Activated T-cell treated with anti-CD3 and anti-CD28 coated beads, Interleukin-2, amount 50 U/mL, for 72 hours (primary cell): ENCODE measurements around the gene NR2F2. TPM values are rescaled to one million over a fixed set of nuclear protein-coding genes. Genes with fewer than 3 reads are reported as not detected.

Source experiments
- ATAC-seq, 2 donors: fragments of 150-1000 bp; cut with Tn5 transposase; replicated peaks in 1 of 2; 2 replicates each; pipeline ENCODE4 v1.10.0; 2021; ENCODE audit warnings: moderate library complexity in 2 of 2, mild to moderate bottlenecking in 1 of 2
- DNase-seq, 2 donors: peaks; one replicate each; pipeline ENCODE4 v3.0.0; 2021 to 2022; ENCODE audit warnings: mixed read lengths in 1 of 2
- H3K27ac Mint-ChIP-seq: one replicate; pipeline ENCODE4 v1.8.0; 2022; ENCODE audit warnings: mild to moderate bottlenecking, moderate library complexity, mixed read lengths
- H3K27me3 Mint-ChIP-seq: one replicate; pipeline ENCODE4 v1.8.0; 2022; ENCODE audit warnings: low read depth, mixed read lengths
- H3K36me3 Mint-ChIP-seq, 2 donors: one replicate each; pipeline ENCODE4 v1.8.0; 2022; ENCODE audit warnings: mixed read lengths in 2 of 2, mild to moderate bottlenecking in 1 of 2; ENCODE audit not compliant: insufficient read depth in 2 of 2
- H3K4me1 Mint-ChIP-seq: one replicate; pipeline ENCODE4 v1.8.0; 2022; ENCODE audit warnings: low read depth, mixed read lengths
- H3K4me3 Mint-ChIP-seq, 2 donors: one replicate each; pipeline ENCODE4 v1.8.0; 2022; ENCODE audit warnings: mild to moderate bottlenecking in 2 of 2, mixed read lengths in 2 of 2, moderate library complexity in 2 of 2
- H3K9me3 Mint-ChIP-seq, 2 donors: one replicate each; pipeline ENCODE4 v1.8.0; 2022; ENCODE audit warnings: mixed read lengths in 2 of 2
- total RNA-seq, 2 donors: library from RNA; stranded (reverse); gene quantifications; one replicate each; pipeline ENCODE4 v1.2.3, GENCODE V29; 2022

NR2F2 gene
- total RNA-seq, 2 donors from 2014 or later = not detected

DNA sequence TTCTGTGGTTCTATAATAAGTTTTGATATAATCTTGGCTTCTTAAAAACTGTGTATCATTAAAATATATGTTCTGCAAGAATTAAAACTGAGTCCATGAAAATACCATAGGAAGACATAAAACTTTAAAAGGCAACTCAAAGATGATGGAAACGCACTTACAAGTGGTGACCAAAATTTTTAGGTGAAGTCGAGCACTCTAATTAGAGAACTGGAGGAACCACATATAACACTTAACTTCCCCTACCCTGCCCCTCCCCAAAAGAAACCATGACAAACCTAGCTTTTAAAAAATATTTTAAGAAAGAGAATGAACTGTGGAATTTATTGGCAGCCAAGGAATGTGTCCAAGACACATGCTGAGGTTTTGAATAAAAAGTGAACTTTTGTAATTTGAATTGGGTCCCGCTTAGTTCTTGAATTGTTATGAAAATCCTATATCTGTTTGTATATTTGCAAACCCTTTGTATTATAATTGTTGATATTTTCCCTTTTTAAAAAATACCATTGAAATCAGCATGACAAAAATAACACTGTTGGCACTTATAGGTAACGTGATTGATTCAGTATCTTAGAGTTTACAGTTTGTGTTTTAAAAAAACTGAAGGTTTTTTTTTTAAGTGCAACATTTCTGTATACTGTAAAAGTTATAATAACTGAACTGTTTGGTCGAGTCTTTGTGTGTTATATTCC lies 7.7 kb downstream of the NR2F2 start:
- Mint-ChIP-seq H3K27ac (no peak overlapping the region), H3K4me1 (peaks cover 17% of the 10 kb centered on the region), H3K36me3 (peaks cover 0 to 6% of the 10 kb centered on the region in 2 donors), H3K27me3 (peaks cover 93% of the 10 kb centered on the region), H3K9me3 (no peaks in the 10 kb centered on the region), H3K4me3 (no peak overlapping the region)
- DNase-seq = no peak
- no peak for ATAC-seq

DNA sequence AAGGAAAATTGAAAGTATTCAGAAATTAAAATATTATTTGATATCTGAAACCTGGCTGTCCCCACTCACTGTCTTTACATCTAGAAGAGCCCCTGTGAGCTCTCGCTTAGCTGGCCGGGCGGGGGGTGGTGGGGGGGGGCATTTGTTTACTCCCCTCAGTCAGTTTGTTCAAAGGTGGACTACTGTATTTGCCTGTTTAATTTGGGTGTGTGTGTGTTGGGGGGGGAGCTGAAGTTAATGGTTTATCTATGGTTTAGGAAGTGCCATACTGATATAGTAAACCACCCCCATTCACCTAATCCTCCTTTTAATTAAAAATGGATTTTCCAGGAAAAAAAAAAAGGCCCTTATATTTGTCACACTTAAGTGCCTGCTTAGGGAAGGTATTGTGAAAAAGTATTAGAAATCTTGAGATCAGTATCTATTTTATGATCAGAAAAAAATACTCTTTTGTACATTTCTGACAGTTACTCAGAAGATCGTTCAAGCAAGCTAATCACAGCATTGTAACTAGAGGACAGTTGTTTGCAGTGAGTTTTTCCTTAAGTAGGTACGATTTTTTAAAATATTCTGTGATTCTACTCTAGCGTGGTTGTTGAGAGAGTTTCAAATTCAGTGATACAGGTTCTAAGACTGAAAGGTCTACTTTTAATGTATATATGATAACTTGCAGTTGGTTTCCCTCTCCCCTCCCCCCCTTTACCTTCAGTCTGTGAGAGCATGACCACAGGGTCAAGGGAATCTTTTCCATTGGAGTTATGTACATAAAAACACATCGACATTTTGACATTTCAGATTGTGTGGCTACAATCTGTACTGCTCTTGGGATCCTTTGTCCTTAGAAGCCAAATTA lies 8.5 kb downstream of the NR2F2 start:
- no peaks in the 10 kb centered on the region for H3K9me3 Mint-ChIP-seq
- DNase-seq (no peak), ATAC-seq (no peak)
- peaks cover 0 to 4% of the 10 kb centered on the region in 2 donors for H3K36me3 Mint-ChIP-seq
- H3K4me3 Mint-ChIP-seq = no peak overlapping the region
- peaks cover 12% of the 10 kb centered on the region for H3K4me1 Mint-ChIP-seq
- no peak overlapping the region for H3K27ac Mint-ChIP-seq
- peaks cover 93% of the 10 kb centered on the region for H3K27me3 Mint-ChIP-seq

DNA sequence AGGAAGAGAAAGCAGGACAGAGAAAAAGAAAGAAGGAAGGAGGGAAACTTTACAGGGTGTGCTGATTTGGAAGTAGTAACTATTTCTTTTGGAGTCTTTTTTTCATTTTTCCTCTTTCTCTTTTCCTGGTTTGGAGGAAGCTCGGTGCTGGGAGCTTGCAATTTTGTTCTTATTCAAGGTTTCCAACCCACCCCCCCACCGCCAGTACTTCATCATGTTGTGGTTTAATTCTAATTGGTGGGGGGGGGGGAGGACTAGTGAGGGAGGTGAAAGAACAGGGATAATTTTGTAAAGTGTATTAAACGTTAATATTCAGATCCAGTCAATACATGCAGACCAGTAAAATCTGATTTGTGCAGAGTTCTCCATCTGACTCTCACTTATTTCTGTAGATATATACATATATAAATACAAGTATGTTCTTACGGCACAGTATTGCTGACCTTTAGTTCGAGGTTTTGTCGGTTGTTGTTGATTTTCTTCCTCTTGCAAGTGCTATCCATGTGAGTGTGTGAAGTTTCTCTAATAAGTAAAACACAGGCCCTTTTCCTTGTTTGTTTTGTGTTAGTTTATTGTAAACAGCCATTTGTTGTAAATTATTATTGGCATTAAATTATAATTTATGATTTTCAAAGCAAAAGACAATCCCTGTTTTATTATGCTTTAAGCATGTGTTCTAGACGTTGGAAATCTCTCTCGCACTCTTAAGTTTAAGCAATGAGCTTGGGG lies 9.3 kb downstream of the NR2F2 start:
- peaks cover 0 to 1% of the 10 kb centered on the region in 2 donors for H3K36me3 Mint-ChIP-seq
- ATAC-seq = no peak
- DNase-seq = no peak
- H3K27me3 Mint-ChIP-seq = peaks cover 94% of the 10 kb centered on the region
- peaks cover 12% of the 10 kb centered on the region for H3K4me1 Mint-ChIP-seq
- H3K27ac Mint-ChIP-seq = peak overlapping the region; percentile 26
- H3K4me3 Mint-ChIP-seq = no peak overlapping the region
- no peaks in the 10 kb centered on the region for H3K9me3 Mint-ChIP-seq

DNA sequence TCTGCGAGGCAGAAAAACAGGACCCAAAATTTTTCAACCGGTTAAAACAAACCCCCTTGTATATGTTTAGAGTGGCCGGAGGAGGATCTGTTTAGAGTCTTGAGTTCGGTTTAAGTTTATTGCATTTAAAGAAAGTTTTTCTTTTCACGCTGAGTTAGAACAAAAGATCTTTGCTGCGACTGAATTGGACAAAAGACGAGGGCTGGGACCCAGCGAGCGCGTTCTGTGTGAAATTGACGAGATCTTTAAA lies 9.8 kb downstream of the NR2F2 start:
- no peak for DNase-seq
- H3K27ac Mint-ChIP-seq = peak overlapping the region; percentile 26
- no peak for ATAC-seq
- H3K27me3 Mint-ChIP-seq = peaks cover 94% of the 10 kb centered on the region
- no peaks in the 10 kb centered on the region for H3K9me3 Mint-ChIP-seq
- H3K36me3 Mint-ChIP-seq = peaks cover 0 to 1% of the 10 kb centered on the region in 2 donors
- peak overlapping the region in 1 of 2 donors; percentile 19 for H3K4me3 Mint-ChIP-seq
- peaks cover 12% of the 10 kb centered on the region for H3K4me1 Mint-ChIP-seq

DNA sequence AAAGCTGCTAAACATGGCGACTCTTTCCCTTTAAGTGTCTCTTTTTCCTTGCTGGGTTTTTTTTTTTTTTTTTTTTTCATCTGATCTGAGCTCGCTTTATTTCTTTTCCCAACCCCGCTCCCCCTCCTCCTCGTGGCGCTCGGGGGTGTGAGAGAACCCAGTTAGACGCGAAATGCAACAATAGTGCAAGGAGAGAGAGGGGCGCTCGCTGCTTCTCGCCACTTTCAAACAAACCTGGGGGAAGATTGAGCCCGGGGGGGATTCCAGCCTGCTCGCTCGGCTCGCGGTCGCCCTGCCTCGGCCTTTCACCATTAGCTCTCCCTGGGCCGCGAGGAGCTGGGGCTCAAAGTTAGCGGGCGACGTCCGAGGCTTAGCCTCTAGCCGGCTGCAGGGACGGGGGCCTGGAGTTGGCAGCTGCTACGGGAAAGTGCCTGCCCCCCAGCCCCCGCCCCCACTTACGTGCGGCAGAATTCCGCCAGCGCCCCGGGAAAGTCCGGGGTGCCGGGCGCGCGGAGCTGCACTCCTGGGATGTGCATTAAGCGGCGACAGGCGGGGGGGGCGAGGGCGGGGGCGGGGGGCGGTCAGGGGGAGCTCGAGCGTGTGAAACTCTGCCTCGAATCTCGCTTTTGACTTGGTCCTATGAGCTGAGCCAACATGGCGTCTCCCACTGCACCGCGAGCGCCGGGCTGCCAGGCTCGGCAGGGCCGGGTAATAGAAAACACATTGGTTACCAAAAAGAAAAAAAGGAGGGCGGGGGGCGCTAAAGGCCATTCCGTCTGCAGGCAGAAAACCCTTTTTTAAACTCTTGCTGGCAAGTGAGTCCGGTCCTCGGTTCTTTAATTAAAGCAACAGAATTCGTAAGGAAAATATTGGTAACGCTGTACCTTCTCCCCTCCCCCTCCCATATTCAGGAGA lies 10.4 kb downstream of the NR2F2 start:
- H3K27me3 Mint-ChIP-seq = peaks cover 94% of the 10 kb centered on the region
- no peak for ATAC-seq
- H3K9me3 Mint-ChIP-seq = no peaks in the 10 kb centered on the region
- H3K36me3 Mint-ChIP-seq = peaks cover 0 to 1% of the 10 kb centered on the region in 2 donors
- peak overlapping the region; percentile 44 to 47 for H3K4me3 Mint-ChIP-seq
- peak overlapping the region; percentile 26 for H3K27ac Mint-ChIP-seq
- DNase-seq = no peak
- H3K4me1 Mint-ChIP-seq = peaks cover 16% of the 10 kb centered on the region

DNA sequence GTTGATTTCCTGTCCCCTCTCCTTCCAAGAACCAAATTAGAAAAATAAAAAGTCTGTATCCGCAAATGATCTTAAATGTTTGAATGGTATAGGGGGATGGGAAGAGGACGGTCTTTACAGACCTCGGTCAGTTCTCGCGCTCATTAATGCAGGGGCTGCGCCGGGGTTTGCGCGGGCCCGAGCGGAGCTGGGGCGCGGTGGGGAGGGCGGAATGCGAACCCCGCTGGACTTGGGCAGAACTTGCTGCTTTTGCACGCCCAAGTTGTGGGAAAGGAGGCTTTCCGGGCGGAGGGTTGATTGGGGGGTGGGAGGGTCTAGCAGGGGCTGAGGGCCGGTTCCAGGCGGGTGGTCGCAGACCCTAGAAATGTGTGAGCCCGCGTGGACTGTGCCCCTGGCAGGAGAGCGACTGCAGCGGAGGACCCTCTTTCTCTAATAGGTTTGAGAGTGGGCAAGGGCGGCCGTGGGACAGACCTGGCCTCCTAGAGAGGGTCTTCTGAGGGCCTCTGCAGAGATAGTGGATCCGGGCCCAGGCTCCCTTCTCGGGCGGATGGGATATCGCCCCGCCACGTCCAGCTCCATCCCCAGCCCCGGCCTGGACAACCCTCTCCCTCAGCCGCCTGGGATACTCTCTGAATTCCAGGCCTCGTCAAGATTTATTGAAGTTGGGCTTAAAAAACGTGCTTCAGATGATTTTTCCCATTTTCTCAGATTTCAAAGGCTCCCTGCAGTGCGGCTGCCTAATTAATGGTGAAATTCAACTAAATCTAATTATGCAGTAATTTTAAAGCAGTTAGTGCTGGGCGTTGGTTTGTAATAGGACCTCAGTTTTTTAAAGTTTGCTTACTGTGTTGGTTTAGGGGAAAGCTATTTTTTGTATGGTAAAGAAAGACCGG lies 11.3 kb downstream of the NR2F2 start:
- peaks cover 0 to 3% of the 10 kb centered on the region in 2 donors for H3K36me3 Mint-ChIP-seq
- ATAC-seq (no peak), DNase-seq (no peak)
- H3K9me3 Mint-ChIP-seq = no peaks in the 10 kb centered on the region
- peaks cover 94% of the 10 kb centered on the region for H3K27me3 Mint-ChIP-seq
- no peak overlapping the region for H3K27ac Mint-ChIP-seq
- peaks cover 16% of the 10 kb centered on the region for H3K4me1 Mint-ChIP-seq
- H3K4me3 Mint-ChIP-seq = no peak overlapping the region

DNA sequence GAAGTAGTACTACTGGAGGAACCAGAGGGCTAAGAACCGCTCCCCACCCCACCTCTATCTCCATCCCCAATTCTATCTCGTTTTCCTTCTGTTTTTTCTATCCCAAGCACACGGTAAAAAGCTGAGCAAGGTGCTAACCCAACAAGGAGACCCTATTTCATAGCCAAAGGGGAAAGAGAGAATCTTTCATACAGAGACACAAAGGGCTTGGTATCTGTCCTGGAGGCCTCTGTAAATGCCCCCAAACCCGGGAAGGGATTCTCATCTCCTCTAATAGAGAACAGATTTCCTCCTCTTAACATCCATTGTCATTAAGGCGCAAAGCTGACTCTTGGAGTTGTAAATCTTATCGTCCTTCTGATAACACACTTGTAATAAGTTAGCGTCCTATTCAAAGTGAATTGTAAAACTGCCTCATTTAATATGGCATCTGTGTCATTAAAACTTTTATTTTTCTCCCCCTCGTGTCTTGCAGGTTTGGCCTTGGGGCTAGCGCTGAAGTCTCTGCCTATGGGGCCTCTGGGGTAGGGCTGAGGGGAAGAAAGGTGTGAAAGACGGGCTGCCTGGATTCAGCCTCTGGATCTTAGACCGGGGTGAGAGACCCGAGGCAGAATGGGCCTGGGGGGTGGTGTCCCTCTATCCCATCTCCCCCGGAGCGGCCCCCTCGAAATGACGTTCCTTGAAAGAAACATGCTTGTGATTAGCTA lies 12.1 kb downstream of the NR2F2 start:
- DNase-seq = no peak
- H3K27me3 Mint-ChIP-seq = peaks cover 94% of the 10 kb centered on the region
- H3K4me3 Mint-ChIP-seq = no peak overlapping the region
- H3K4me1 Mint-ChIP-seq = peaks cover 16% of the 10 kb centered on the region
- ATAC-seq = no peak
- H3K36me3 Mint-ChIP-seq = peaks cover 0 to 3% of the 10 kb centered on the region in 2 donors
- no peak overlapping the region for H3K27ac Mint-ChIP-seq
- no peaks in the 10 kb centered on the region for H3K9me3 Mint-ChIP-seq

DNA sequence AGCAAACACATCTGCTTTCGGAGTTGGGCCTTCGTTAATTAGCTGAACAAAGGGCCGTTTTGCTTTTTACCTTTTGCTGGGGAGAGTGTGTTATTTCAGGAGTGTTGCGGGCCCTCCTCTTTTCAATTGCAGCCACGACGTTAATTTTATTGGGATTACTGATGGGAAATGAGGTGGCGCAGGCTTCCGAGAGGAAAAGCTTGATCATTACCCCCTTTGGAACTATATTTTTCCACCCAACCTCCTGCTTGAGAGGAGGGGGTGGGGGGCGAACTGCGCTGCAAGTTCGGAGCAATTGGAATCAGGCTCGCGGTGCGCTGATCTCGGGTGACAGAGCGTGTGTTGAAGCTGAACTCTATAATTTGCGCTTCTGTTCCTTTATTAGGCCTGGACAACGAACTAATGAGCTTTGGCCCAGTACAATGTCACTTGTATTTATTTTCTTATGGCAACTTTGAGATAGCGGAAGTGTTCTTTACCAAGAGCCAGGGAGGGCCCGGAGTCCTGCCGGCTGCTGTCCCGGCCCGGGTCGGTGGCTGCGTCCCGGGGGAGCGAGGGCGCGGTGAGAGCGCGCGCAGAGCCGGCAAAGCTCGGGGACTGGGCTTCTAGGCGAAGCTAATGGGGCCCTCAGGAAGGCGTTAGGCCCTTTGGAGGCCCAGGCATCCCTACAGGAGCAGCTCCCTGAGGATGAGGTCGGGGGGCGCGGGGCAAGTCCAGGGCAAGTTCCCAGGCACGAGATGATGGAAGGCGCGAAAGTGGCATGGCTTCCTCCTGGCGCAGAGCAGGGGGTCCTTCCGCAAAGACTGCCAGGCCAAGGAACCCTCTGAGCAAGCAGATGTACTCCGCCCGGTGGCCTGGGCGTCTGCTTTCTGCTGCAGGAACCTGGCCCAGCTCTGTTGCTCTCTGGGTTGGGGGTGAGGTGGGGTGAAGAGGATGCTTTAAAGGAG lies 12.9 kb downstream of the NR2F2 start:
- Mint-ChIP-seq H3K4me3 (no peak overlapping the region), H3K27me3 (peaks cover 94% of the 10 kb centered on the region), H3K27ac (no peak overlapping the region), H3K9me3 (no peaks in the 10 kb centered on the region), H3K36me3 (peaks cover 0 to 3% of the 10 kb centered on the region in 2 donors), H3K4me1 (peaks cover 20% of the 10 kb centered on the region)
- no peak for ATAC-seq
- no peak for DNase-seq

DNA sequence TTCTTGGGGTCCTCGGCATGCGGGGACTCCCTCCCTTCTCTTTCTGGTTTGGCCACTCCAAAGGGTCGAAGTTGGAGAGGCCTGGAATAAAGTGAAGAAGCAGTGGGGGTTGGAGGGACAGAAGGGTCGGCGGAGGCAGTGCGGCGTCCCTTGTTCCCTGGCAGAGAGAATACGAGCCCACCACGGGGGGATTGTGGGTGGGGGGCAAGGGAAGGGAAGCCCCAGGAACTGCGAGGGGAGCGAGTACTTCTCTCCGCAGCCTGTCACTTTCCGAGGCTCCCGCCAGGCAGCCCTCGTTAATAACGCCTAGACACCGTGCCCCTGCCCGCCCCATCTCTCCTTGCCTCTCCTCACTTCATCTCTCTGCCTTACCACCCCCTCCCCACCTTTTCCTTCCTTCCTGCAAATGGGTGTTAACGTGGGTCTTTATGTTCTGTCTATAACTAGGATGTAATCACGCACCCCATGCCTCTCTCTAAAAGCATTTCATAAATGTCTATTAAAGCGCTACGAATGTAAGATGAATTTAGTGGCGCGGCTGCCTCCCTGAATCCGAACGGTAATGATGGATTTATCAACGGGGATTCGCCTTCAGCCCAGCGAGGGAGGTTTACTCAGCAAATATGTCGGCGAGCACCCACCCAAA lies 13.7 kb downstream of the NR2F2 start:
- no peak overlapping the region for H3K27ac Mint-ChIP-seq
- peaks cover 97% of the 10 kb centered on the region for H3K27me3 Mint-ChIP-seq
- H3K4me3 Mint-ChIP-seq = no peak overlapping the region
- ATAC-seq (no peak), DNase-seq (no peak)
- H3K9me3 Mint-ChIP-seq = no peaks in the 10 kb centered on the region
- peaks cover 22% of the 10 kb centered on the region for H3K4me1 Mint-ChIP-seq
- peaks cover 0 to 3% of the 10 kb centered on the region in 2 donors for H3K36me3 Mint-ChIP-seq

DNA sequence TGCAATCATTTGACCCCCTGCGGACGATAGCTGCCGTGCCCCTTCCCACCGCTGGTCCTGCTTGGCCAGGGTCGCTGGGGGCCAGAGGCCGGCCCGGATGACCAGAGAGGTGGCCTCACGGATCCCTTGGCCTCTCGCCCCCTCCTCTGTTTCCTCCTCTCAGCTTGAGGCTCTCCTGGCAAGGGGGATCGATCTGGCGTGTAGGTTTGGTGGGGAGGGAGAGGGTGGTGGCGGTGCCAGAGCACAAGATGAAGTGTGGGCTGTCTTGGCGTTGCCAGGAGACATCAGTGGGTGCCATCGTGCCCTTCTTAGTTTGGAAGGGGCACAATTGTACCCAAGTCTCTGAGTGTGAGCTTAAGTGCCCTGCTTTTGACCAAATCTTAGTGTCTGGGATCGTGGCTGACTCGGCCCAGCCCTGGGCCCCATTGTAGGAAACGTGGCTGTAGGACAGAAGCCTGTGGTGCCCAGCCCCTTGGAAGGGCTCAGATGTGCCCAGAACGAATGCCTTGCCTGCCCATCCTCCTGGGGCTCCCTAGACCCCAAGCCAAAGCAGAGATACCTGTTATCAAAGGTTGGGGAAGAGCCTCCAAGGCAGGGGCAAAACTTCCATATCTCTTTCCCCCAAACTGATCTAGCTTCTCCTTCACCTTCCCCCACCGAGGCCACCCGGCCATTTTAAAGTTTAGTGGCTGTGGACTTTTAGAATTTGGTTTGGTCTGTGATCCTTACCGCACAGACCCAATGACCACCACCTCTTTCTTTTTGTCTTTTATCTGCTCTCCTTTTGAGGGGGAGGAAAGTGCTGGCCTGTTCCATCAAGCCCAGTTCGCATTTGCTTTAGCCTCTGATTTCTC lies 14.4 kb downstream of the NR2F2 start:
- peak overlapping the region in 1 of 2 donors; percentile 45 for H3K4me3 Mint-ChIP-seq
- H3K36me3 Mint-ChIP-seq = peaks cover 0 to 3% of the 10 kb centered on the region in 2 donors
- H3K9me3 Mint-ChIP-seq = no peaks in the 10 kb centered on the region
- H3K27me3 Mint-ChIP-seq = peaks cover 97% of the 10 kb centered on the region
- peak overlapping the region; percentile 2 for H3K27ac Mint-ChIP-seq
- peaks cover 22% of the 10 kb centered on the region for H3K4me1 Mint-ChIP-seq
- peak in 1 of 2 donors; percentile 9 for ATAC-seq
- no peak for DNase-seq
